HepG2 (cell line): ENCODE measurements around the gene FAM228B. TPM values are rescaled to one million over a fixed set of nuclear protein-coding genes. Genes with fewer than 3 reads are reported as not detected.

Experiments used
- CREM ChIP-seq, 2 experiments: sonication (generic) in 1 of 2; formaldehyde crosslinking in 1 of 2; IDR thresholded peaks; 2 replicates each; pipeline versions ENCODE4 v1.4.0 to v1.6.1; 2016 to 2020; ENCODE audit warnings: antibody characterized with exemption in 1 of 2, mild to moderate bottlenecking in 1 of 2, missing genetic modification reagents in 1 of 2
- HNRNPLL ChIP-seq: fragments of 200-400 bp; formaldehyde crosslinking; IDR thresholded peaks from 2 replicates; pipeline ENCODE4 v1.6.1; 2017; ENCODE audit warnings: mild to moderate bottlenecking, low read depth, low read length; ENCODE audit not compliant: poor library complexity, severe bottlenecking
- MEIS1 ChIP-seq: sonication (generic); formaldehyde crosslinking; IDR thresholded peaks from 2 replicates; pipeline ENCODE4 v1.9.0; 2021; ENCODE audit warnings: mild to moderate bottlenecking, missing genetic modification reagents, moderate library complexity, borderline replicate concordance
- PLRG1 ChIP-seq: fragments of 450-650 bp; conservative IDR thresholded peaks from 2 replicates; pipeline ENCODE4 v1.6.1; 2016
- RFX5 ChIP-seq: IDR thresholded peaks from 2 replicates; pipeline ENCODE4 v1.6.1; 2011; ENCODE audit warnings: low read depth, low read length, improper control_type of control experiment
- SOX5 ChIP-seq: IDR thresholded peaks from 2 replicates; pipeline ENCODE4 v1.6.1; 2016; ENCODE audit warnings: borderline replicate concordance
- SPEN ChIP-seq: sonication (generic); formaldehyde crosslinking; IDR thresholded peaks from 2 replicates; pipeline ENCODE4 v1.5.1; 2020; ENCODE audit warnings: low read depth, mild to moderate bottlenecking, missing genetic modification reagents
- ZFY ChIP-seq: sonication (generic); formaldehyde crosslinking; IDR thresholded peaks from 2 replicates; pipeline ENCODE4 v1.4.0; 2020; ENCODE audit warnings: missing genetic modification reagents
- ZNF879 ChIP-seq: sonication (generic); formaldehyde crosslinking; IDR thresholded peaks from 2 replicates; pipeline ENCODE4 v1.8.1; 2023; ENCODE audit warnings: missing genetic modification reagents
- polyA plus RNA-seq, 8 experiments: library from polyadenylated mRNA; depleted of rRNA in 3 of 8; stranded (reverse) in 7 of 8; unstranded in 1 of 8; fragments of >200 nt; fragmentation: Illumina TruSeq in 4 of 8; extraction: Trizol in 4 of 8; gene quantifications; 2 replicates each; pipeline versions ENCODE4 v1.2.1 to v1.2.3, GENCODE V29; 2011 to 2016; ENCODE audit warnings: low read depth in 4 of 8, missing spikeins in 1 of 8, mixed read lengths in 1 of 8; ENCODE audit not compliant: insufficient read depth in 1 of 8
- total RNA-seq, 5 experiments: library from RNA; depleted of rRNA; stranded (reverse); fragments of >200 nt; fragmentation: Illumina TruSeq; extraction: Trizol; gene quantifications; 2 replicates each; pipeline ENCODE4 v1.2.3, GENCODE V29; 2016; ENCODE audit warnings: low read depth in 1 of 5
- TF ChIP-seq, protein P1 (sequence below), 2 experiments: sonication (generic) in 1 of 2; formaldehyde crosslinking in 1 of 2; IDR thresholded peaks; 2 replicates each; pipeline versions ENCODE4 v1.4.0 to v1.6.1; 2016 to 2020; ENCODE audit warnings: borderline replicate concordance in 1 of 2, low read depth in 1 of 2, mild to moderate bottlenecking in 1 of 2, missing genetic modification reagents in 1 of 2
- TF ChIP-seq, protein P2 (sequence below): sonication (generic); formaldehyde crosslinking; IDR thresholded peaks from 2 replicates; pipeline ENCODE4 v1.5.0; 2020; ENCODE audit warnings: missing genetic modification reagents, mild to moderate bottlenecking, borderline replicate concordance
- TF ChIP-seq, protein P3 (sequence below): sonication (generic); formaldehyde crosslinking; conservative IDR thresholded peaks from 2 replicates; pipeline ENCODE4 v1.8.0; 2022; ENCODE audit warnings: missing genetic modification reagents
- TF ChIP-seq, protein P4 (sequence below): sonication (generic); formaldehyde crosslinking; IDR thresholded peaks from 2 replicates; pipeline ENCODE4 v1.8.0; 2022; ENCODE audit warnings: low read depth, missing genetic modification reagents
- TF ChIP-seq, protein P5 (sequence below): sonication (generic); formaldehyde crosslinking; conservative IDR thresholded peaks from 2 replicates; pipeline ENCODE4 v1.8.0; 2022; ENCODE audit warnings: mild to moderate bottlenecking, moderate library complexity, missing genetic modification reagents

Gene FAM228B
- total and polyA plus RNA-seq, 2 of the 13 experiments (the other 11 are each of a cell fraction or from before 2014, with no cell fraction given), result 0.79 to 1.1 TPM

DNA sequence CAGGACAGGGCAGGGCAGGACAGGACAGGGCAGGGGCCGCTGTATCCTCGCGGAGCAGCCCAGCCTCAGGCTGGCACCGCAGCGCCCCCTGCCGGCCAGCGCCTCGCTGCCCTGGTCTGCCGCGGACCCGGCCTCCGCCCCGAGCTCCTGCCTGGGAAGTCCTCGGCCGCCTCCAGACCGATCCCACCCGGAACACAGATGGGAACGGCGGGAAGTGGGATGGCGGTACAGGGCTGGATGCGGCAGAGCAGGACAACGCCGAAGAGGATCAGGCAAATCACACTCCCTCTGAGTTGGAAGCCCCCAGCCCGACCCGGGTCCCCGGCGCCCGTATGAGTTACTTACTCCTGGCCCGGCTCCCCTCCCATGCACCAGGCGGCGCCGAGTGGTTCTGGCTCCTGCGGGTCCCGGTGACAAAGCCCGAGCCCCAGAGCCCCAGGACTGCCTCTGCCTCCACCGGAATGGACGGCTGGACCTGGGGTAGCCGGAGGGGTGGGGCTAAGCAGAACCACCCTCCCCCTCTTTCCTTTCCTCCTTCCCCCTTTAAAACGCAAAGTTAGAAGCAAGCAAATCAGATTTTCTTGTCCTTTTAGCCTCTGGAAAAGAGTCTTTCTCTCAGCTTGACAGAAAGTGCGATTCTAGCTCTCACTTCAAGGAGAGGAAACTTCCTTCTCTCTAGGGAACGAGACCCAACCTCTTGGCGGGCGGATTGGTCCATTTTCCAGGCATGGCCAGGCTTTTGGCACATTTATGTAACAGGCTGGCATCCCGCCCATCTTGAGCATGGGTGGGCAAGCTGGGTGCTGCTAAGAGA is 38.7 kb upstream of the FAM228B start, which contains the start of gene TP53I3 (continued):
- TF ChIP-seq, protein P1, sequence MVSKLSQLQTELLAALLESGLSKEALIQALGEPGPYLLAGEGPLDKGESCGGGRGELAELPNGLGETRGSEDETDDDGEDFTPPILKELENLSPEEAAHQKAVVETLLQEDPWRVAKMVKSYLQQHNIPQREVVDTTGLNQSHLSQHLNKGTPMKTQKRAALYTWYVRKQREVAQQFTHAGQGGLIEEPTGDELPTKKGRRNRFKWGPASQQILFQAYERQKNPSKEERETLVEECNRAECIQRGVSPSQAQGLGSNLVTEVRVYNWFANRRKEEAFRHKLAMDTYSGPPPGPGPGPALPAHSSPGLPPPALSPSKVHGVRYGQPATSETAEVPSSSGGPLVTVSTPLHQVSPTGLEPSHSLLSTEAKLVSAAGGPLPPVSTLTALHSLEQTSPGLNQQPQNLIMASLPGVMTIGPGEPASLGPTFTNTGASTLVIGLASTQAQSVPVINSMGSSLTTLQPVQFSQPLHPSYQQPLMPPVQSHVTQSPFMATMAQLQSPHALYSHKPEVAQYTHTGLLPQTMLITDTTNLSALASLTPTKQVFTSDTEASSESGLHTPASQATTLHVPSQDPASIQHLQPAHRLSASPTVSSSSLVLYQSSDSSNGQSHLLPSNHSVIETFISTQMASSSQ (IDR thresholded peaks at IDR 0.05; ENCODE audit: low read depth), result no peak
- TF ChIP-seq, protein P1 (CRISPR knock-in tag; IDR thresholded peaks at IDR 0.05; ENCODE audit: borderline replicate concordance), result no peak; the same call in 1 of the 2 replicates
- TF ChIP-seq SOX5 (CRISPR knock-in tag) (peak; percentile 55), ZFY (CRISPR knock-in tag) (peak; percentile 81), SPEN (peak; percentile 79), RFX5 (no peak), MEIS1 (CRISPR knock-in tag) (peak; percentile 77; the same call in 1 of the 2 replicates), CREM (IDR thresholded peaks at IDR 0.05) (no peak), CREM (CRISPR knock-in tag; IDR thresholded peaks at IDR 0.05) (no peak), ZNF879 (no peak), HNRNPLL (peak; percentile 72), PLRG1 (no peak)
- TF ChIP-seq, protein P2, sequence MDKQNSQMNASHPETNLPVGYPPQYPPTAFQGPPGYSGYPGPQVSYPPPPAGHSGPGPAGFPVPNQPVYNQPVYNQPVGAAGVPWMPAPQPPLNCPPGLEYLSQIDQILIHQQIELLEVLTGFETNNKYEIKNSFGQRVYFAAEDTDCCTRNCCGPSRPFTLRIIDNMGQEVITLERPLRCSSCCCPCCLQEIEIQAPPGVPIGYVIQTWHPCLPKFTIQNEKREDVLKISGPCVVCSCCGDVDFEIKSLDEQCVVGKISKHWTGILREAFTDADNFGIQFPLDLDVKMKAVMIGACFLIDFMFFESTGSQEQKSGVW, result no peak
- TF ChIP-seq, protein P3, sequence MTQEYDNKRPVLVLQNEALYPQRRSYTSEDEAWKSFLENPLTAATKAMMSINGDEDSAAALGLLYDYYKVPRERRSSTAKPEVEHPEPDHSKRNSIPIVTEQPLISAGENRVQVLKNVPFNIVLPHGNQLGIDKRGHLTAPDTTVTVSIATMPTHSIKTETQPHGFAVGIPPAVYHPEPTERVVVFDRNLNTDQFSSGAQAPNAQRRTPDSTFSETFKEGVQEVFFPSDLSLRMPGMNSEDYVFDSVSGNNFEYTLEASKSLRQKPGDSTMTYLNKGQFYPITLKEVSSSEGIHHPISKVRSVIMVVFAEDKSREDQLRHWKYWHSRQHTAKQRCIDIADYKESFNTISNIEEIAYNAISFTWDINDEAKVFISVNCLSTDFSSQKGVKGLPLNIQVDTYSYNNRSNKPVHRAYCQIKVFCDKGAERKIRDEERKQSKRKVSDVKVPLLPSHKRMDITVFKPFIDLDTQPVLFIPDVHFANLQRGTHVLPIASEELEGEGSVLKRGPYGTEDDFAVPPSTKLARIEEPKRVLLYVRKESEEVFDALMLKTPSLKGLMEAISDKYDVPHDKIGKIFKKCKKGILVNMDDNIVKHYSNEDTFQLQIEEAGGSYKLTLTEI (CRISPR knock-in tag), result no peak
- TF ChIP-seq, protein P4, sequence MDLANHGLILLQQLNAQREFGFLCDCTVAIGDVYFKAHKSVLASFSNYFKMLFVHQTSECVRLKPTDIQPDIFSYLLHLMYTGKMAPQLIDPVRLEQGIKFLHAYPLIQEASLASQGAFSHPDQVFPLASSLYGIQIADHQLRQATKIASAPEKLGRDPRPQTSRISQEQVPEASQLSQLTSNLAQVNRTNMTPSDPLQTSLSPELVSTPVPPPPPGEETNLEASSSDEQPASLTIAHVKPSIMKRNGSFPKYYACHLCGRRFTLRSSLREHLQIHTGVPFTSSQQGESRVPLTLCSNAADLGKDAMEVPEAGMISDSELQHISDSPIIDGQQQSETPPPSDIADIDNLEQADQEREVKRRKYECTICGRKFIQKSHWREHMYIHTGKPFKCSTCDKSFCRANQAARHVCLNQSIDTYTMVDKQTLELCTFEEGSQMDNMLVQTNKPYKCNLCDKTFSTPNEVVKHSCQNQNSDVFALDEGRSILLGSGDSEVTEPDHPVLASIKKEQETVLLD (CRISPR knock-in tag), result peak; percentile 45; the same call in 1 of the 2 replicates
- TF ChIP-seq, protein P5, sequence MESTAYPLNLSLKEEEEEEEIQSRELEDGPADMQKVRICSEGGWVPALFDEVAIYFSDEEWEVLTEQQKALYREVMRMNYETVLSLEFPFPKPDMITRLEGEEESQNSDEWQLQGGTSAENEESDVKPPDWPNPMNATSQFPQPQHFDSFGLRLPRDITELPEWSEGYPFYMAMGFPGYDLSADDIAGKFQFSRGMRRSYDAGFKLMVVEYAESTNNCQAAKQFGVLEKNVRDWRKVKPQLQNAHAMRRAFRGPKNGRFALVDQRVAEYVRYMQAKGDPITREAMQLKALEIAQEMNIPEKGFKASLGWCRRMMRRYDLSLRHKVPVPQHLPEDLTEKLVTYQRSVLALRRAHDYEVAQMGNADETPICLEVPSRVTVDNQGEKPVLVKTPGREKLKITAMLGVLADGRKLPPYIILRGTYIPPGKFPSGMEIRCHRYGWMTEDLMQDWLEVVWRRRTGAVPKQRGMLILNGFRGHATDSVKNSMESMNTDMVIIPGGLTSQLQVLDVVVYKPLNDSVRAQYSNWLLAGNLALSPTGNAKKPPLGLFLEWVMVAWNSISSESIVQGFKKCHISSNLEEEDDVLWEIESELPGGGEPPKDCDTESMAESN (CRISPR knock-in tag), result peak; percentile 77
